ENCODE results near the gene RPL22L1.
"Not testable (repeated sequence)": the region's sequence is repeated elsewhere in the genome, so short reads cannot be mapped to it uniquely, and the experiment has no call there.

Gene RPL22L1

DNA sequence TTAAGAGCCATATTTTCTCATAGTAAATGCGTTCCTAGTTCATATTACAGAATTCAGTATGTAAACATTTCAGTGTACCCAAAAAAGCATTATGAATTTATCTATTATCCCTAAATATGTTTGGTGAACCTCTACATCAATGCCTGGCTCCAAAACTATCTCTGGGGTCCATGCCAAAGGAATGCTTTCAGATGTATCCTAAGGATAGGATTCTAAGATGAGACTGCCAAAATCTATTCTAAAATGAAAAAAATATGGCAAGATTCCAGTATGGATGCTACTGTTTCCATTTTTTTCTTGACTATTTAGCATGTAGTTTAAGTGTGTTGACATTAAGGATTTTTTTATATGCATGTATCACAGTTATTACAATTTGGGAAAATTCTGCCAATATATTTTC lies 19.6 kb upstream of the RPL22L1 start:
- no peaks in the 10 kb centered on the region for H3K27me3 ChIP-seq (replicated peaks)
- no peaks in the 10 kb centered on the region for H3K36me3 ChIP-seq (replicated peaks)
- H3K4me3 ChIP-seq (ENCODE audit: low read depth, low read length): no peak overlapping the region
- no peak for DNase-seq
- no peak overlapping the region for H3K27ac ChIP-seq
- TF ChIP-seq CTCF (IDR thresholded peaks at IDR 0.05; ENCODE audit: low read depth, low read length, missing control alignments): no peak
- in situ Hi-C loops (cut with HindIII; ENCODE audit: low pct_ligation_motif_present, low sequenced_read_pairs): no loop called here

DNA sequence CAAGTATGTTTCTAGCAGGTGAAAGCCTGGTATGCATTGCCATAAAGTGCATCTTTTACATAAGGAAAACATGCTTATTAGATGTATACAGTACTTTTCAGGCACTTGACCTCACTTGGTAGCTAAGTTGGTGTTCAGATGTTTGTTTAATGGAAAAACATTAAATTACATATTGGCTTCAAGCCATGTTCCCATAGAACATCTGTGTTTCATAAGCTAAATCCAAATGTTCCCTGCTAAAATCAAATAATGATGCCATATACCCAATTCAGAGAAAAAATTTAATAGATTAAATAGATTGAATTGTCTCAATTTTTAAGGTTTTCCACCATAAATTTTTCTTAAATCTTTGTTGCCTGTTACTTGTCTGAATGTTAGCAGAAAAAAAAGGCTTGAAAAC lies 19.1 kb upstream of the RPL22L1 start:
- TF ChIP-seq CTCF (IDR thresholded peaks at IDR 0.05; ENCODE audit: low read depth, low read length, missing control alignments): no peak
- in situ Hi-C loops (cut with HindIII; ENCODE audit: low pct_ligation_motif_present, low sequenced_read_pairs): no loop called here
- no peaks in the 10 kb centered on the region for H3K36me3 ChIP-seq (replicated peaks)

GRCh38 chr3:170884109-170884930 lies 14.3 kb upstream of the RPL22L1 start:
- H3K4me3 ChIP-seq (ENCODE audit: low read depth, low read length); H3K27ac ChIP-seq; H3K27me3 ChIP-seq (replicated peaks); DNase-seq; in situ Hi-C loops (cut with HindIII; ENCODE audit: low pct_ligation_motif_present, low sequenced_read_pairs); H3K36me3 ChIP-seq (replicated peaks): not testable (repeated sequence)

More for the DNA sequence above, 19.1 kb upstream of the RPL22L1 start:
- Histone ChIP-seq H3K27me3 (replicated peaks) (no peaks in the 10 kb centered on the region), H3K4me3 (ENCODE audit: low read depth, low read length) (no peak overlapping the region), H3K27ac (no peak overlapping the region)
- no peak for DNase-seq

GRCh38 chr3:170878688-170879087 lies 8.7 kb upstream of the RPL22L1 start:
- H3K4me3 ChIP-seq (ENCODE audit: low read depth, low read length); DNase-seq; H3K36me3 ChIP-seq (replicated peaks); H3K27me3 ChIP-seq (replicated peaks); H3K27ac ChIP-seq; in situ Hi-C loops (cut with HindIII; ENCODE audit: low pct_ligation_motif_present, low sequenced_read_pairs): not testable (repeated sequence)

DNA sequence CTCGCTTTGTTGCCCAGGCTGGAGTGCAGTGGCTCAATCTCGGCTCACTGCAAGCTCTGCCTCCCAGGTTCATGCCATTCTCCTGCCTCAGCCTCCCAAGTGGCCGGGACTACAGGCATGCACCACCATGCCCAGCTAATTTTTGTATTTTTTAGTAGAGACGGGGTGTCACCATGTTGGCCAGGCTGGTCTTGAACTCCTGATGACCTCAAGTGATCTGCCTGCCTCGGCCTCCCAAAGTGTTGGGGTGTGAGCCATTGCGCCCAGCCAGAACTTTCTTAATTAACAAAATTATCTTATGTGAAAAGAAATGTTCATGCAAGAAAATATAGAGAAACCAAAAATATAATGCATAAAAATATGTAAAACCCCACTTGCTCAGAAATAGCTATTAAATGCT lies 7.3 kb upstream of the RPL22L1 start:
- in situ Hi-C loops (cut with HindIII; ENCODE audit: low pct_ligation_motif_present, low sequenced_read_pairs); DNase-seq; H3K27me3 ChIP-seq (replicated peaks); H3K36me3 ChIP-seq (replicated peaks); H3K27ac ChIP-seq; H3K4me3 ChIP-seq (ENCODE audit: low read depth, low read length): not testable (repeated sequence)

- Histone ChIP-seq H3K4me3 (ENCODE audit: low read depth, low read length) (no peak overlapping the region), H3K36me3 (replicated peaks) (no peaks in the 10 kb centered on the region), H3K27me3 (replicated peaks) (no peaks in the 10 kb centered on the region), H3K27ac (no peak overlapping the region)
- no peak for TF ChIP-seq CTCF (IDR thresholded peaks at IDR 0.05; ENCODE audit: low read depth, low read length, missing control alignments)
- no peak for DNase-seq
- in situ Hi-C loops (cut with HindIII; ENCODE audit: low pct_ligation_motif_present, low sequenced_read_pairs): no loop called here
These were observed 6.5 kb upstream of the RPL22L1 start for GRCh38 chr3:170876537-170876936.

DNA sequence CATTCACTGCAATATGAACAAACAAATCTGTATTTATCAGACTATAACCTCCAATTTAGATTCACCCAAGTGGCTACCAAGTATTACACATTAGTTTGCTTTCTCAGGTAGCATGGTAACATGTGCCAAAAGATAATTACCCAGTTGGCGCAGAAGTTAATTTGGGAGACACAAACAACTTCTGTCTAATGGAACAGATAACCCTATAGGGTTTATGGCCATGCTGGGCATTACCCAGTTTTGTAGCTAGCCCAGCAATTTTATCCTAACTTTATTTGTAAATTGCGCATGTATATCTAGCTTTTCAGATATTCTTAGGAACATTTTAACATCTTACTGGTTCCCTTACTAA lies 780 bp downstream of the RPL22L1 start:
- no peak for DNase-seq
- in situ Hi-C loops (cut with HindIII; ENCODE audit: low pct_ligation_motif_present, low sequenced_read_pairs): no loop called here

More for the DNA sequence above, 780 bp downstream of the RPL22L1 start:
- Histone ChIP-seq H3K27ac (peak overlapping the region; percentile 88), H3K36me3 (replicated peaks) (peaks cover 34% of the 10 kb centered on the region), H3K27me3 (replicated peaks) (no peaks in the 10 kb centered on the region), H3K4me3 (ENCODE audit: low read depth, low read length) (peak overlapping the region; percentile 90)
- TF ChIP-seq CTCF (IDR thresholded peaks at IDR 0.05; ENCODE audit: low read depth, low read length, missing control alignments): no peak

Data from brain microvascular endothelial cell (primary cell).